ENCODE data around the gene PARD3.

PARD3 gene

GRCh38 chr10:34719746-34720145, 95.3 kb downstream of the PARD3 start:
- no peak for DNase-seq (ENCODE audit: low read depth)

GRCh38 chr10:34719328-34719727, 95.8 kb downstream of the PARD3 start:
- no peak overlapping the region for H3K4me3 ChIP-seq (ENCODE audit: low read depth, low read length)
- in situ Hi-C loops (cut with HindIII; ENCODE audit: low sequenced_read_pairs) = no loop called here
- no peak for DNase-seq (ENCODE audit: low read depth)
- TF ChIP-seq CTCF (IDR thresholded peaks at IDR 0.05; ENCODE audit: low read depth, low read length, missing control alignments) = no peak

More at GRCh38 chr10:34719746-34720145, 95.3 kb downstream of the PARD3 start:
- H3K4me3 ChIP-seq (ENCODE audit: low read depth, low read length) = no peak overlapping the region
- in situ Hi-C loops (cut with HindIII; ENCODE audit: low sequenced_read_pairs) = no loop called here
- no peak for TF ChIP-seq CTCF (IDR thresholded peaks at IDR 0.05; ENCODE audit: low read depth, low read length, missing control alignments)

GRCh38 chr10:34717429-34717828, 97.7 kb downstream of the PARD3 start:
- no peak overlapping the region for H3K4me3 ChIP-seq (ENCODE audit: low read depth, low read length)
- in situ Hi-C loops (cut with HindIII; ENCODE audit: low sequenced_read_pairs) = no loop called here
- DNase-seq (ENCODE audit: low read depth) = no peak
- TF ChIP-seq CTCF (IDR thresholded peaks at IDR 0.05; ENCODE audit: low read depth, low read length, missing control alignments) = no peak

- TF ChIP-seq CTCF (IDR thresholded peaks at IDR 0.05; ENCODE audit: low read depth, low read length, missing control alignments) = no peak
- H3K4me3 ChIP-seq (ENCODE audit: low read depth, low read length) = no peak overlapping the region
- no peak for DNase-seq (ENCODE audit: low read depth)
- in situ Hi-C loops (cut with HindIII; ENCODE audit: low sequenced_read_pairs) = no loop called here
Measured at GRCh38 chr10:34716958-34717357, 98.1 kb downstream of the PARD3 start.

- in situ Hi-C loops (cut with HindIII; ENCODE audit: low sequenced_read_pairs) = no loop called here
- TF ChIP-seq CTCF (IDR thresholded peaks at IDR 0.05; ENCODE audit: low read depth, low read length, missing control alignments) = no peak
- H3K4me3 ChIP-seq (ENCODE audit: low read depth, low read length) = no peak overlapping the region
- DNase-seq (ENCODE audit: low read depth) = no peak
Measured at GRCh38 chr10:34716234-34716633, 98.9 kb downstream of the PARD3 start.

- in situ Hi-C loops (cut with HindIII; ENCODE audit: low sequenced_read_pairs) = no loop called here
- DNase-seq (ENCODE audit: low read depth) = no peak
- TF ChIP-seq CTCF (IDR thresholded peaks at IDR 0.05; ENCODE audit: low read depth, low read length, missing control alignments) = no peak
- no peak overlapping the region for H3K4me3 ChIP-seq (ENCODE audit: low read depth, low read length)
Measured at GRCh38 chr10:34715511-34716187, 99.4 kb downstream of the PARD3 start.
